ENCODE data around the gene NME4.
"Not testable (repeated sequence)": the region's sequence is repeated elsewhere in the genome, so short reads cannot be mapped to it uniquely, and the experiment has no call there.

The NME4 gene

DNA sequence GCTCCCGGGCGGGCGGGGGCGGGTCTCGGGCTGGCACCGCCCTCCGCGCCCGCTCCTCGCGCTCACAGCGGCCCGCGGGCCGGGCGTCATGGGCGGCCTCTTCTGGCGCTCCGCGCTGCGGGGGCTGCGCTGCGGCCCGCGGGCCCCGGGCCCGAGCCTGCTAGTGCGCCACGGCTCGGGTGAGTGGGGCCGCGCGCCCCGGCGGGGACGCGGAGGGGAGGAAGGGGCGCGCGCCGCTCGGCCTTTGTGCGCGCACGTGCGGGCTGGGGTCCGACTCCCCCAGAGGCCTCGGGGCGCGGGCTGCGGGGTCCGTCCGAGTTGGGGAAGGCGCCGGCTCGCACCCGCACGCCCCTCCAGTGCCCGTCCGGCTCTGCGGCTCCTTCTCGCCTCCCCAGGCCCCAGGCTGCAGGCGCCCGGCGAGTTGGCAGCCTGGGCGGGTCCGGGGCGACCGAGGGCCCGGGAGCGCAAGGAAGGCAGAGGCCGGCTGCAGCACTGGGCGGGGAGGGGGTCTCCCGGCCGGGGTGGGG is at the start of gene NME4:
Gene NME4, plus strand, starts transcription at position 65 of the 527 bp plus-strand sequence. Its CDS starts 24 bp downstream, at position 89.
- no peak for DNase-seq (ENCODE audit: low read depth, low spot score)

DNA sequence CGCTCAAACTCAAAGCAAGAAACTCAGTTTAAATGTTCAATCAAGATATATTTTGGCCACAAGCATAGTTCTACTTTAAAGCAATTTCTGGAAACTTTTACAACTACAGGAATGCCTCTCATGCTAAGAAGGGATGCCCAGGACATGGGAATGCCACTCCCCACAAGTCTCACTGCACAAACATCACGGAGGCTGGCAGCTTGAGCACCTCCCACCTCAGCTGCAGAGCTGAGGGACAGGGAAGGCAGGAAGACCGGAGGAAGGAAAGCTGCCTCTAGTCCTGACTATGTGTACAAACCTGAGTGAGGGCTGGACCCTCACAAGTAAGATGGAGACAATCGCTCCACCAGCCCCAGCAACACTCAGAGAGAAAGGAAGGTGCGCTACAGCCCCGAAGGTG is 49.8 kb upstream of the NME4 start:
- DNase-seq (ENCODE audit: low read depth, low spot score): no peak

DNA sequence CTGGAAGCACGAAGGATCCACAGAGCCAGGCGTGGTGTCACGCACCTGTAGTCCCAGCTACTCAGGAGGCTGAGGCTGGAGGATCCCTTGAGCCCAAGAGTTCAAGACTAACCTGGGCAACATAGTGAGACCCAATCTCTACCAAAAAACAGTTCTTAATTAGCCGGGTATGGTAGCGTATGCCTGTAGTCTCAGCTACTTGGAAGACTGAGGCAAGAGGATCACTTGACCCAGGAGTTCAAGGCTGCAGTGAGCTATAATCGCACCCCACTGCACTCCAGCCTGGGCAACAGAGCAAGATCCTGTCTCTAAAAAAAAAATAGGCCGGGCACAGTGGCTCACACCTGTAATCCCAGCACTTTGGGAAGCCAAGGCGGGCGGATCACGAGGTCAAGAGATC is 48.5 kb upstream of the NME4 start:
- not testable (repeated sequence) for DNase-seq (ENCODE audit: low read depth, low spot score)

DNA sequence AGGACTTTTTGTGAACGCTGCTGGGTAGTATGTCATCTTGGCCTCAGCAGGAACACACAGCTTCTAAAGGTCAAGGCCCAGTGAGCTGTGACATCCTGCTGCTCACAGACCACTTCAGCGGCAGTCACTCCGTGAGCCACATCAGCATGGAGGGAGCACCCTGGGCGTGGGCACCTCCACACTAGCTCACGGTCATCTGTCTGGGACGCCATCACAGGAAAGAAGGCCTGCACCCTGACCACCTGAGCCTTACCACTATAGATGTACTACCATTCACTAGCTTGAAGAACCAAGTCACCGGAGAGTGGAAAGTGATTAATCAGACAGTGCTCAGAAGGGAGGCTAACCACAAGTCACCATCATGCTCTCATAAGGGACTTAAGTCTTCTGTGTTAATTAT is 47.8 kb upstream of the NME4 start:
- no peak for DNase-seq (ENCODE audit: low read depth, low spot score)

DNA sequence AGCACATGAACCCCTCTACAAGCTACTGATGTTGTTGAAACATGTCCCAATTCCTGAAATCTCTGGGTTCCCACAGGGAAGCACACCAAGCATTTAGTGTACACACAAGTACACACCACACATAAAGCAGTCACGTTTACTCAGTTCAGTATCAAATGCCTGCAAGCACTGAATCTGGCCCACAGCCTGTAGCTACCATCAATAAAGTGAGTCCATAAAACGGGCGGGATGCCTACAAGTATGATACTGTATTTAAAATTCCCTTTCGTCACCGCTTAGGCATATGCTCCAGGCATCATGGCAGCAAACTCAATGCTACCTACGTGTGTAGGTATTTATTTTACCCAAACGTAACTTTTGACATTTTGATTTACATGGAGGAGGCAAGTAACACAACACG is 46.8 kb upstream of the NME4 start:
- DNase-seq (ENCODE audit: low read depth, low spot score): no peak

DNA sequence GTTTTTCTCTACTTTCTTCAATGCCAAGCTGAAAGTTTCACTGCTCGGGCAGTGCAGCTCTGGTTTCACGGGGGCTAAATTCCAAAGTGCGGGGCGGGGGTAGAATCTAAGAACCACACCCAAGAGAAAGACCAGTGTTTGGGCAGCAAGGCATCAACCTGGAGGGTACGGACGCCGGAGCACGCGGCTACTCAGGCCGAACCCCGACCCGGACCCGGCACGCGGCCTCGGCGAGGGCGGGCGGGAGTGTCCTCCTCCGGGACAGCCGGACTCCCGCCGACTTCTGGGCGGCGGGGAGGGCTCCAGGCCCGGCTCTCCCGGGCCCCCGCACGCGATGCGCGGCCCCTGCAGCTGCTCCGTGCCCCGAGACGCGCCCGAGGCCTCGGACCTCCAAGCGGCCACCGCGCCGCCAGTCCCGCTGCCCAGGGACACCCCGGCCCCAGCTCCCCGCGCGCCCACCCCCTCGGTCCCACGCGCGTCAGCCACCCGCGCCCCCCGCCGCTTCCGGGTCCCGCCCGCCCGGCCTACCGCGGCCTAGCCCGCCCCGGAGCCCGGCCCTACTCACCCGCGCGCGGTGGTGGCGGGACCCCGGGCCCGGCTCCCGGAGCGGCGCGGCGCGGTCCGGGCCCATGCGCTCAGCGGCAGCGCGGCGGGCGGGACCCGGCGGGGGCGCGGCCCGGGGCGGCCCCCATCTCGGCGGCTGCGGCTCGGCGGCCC is 45.0 kb upstream of the NME4 start:
- DNase-seq (ENCODE audit: low read depth, low spot score): no peak

DNA sequence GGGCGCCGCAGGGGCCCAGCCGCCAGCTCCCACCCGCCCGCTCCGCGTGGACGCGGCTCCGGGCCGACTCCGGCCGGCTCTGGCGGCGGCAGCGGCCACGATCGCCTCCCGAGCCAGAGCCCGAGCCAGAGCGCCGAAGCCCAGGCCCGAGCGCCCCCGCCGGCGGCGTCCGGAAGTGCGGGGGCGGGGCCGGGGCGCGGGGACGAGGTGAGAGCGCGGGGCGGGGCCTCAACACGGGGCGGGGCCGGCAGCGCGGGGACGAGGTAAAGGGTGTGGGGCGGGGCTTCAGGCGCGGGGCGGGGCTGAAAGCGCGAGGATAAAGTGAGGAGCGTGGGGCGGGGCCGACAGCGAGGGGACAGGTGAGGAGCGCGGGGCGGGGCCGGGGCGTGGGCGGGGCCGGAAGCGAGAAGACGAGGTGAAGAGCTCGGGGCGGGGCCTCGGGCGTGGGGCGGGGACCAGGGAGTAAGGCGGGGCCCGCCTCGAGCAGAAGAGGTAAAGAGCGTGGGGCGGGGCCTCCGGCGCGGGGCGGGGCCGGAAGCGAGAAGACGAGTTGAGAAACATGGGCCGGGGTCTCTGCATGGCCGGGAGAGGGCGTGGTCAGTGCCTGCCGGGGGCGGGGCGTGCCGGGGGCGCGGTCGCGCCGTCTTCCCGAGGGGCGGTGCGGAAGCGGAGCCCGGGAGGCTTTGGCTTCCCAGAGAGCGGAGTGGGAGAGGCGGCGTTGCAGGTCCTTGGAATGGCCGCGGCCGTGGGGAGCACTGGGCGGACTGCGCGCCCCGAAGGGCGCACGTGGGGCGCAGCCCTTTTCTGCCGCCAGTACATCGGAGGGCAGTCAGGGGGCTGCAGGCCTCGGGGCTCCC is 44.2 kb upstream of the NME4 start, which contains the start of gene AXIN1:
Gene AXIN1, minus strand, starts transcription at position 177 of the 857 bp plus-strand sequence. CDS start 5,698 bp downstream, outside the sequence.
- DNase-seq (ENCODE audit: low read depth, low spot score): peak; percentile 100

DNA sequence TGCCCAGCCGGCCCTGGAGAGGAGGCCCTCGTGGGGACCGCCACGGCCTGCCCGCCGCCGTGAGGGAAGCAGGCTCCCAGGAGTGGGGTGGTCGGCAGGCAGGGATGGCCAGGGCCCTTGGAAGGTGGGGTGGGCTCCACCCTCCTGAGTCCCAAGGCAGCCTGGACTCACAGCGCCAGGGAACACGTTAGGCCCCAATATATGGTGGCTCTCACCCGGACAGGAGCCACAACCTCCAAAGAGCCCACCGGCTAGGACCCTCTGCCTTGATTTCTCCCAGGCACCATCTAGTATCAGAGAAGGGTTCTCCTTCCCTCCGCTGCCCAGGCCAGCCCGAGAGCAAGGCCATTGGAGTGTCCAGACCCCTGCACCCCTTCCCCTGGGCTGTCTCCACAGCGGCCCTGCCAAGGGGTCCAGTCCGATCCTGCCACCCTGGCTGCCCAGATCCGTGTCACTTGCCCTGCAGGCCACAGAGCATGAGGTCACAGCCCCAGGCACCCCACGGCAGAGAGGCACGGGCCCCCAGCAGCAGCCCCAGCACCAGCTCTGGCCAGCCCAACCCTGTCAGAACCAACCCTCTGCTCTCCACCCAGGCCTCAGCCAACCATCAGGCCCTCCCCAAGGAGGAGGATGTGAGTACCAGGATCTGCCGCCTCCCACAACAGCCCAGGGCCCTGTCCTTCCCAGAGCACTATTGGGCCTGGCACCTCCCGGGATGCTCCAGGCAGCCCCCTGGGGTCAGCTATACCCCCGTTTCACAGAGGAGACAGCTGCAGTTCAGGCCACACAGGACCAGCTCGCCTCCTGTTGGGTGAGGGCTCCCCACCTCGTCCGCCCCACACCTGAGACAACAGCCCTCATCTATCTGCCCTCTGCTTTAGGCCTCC is 43.4 kb upstream of the NME4 start:
- no peak for DNase-seq (ENCODE audit: low read depth, low spot score)

DNA sequence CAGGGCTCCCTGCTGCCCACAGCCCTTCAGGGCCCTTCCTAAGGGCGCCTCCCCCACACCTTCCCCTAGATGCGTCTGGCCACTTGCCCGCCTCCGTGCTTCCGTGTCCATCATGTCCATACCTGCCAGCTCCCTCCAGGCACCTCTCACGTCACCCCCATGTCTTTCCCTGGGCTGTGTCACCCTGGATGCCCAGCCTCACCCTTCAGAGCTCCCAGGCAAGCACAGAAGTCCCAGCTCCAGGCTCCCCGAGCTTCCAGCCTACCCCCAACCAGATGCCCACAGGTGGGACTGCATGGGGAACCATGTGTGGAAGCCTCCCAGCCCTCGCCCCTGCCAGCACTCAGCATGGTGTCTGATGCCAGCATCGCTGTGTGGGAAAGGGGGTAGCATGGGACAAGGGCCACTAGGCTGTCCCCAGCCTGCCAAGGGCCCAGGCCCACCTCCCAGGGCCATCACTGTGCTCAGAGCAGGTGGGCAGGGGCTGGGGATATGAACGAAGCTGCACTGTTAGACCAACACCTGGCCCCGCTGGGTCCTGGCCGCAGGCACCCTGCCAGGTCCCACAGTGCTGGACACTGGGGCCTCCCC is 42.6 kb upstream of the NME4 start:
- no peak for DNase-seq (ENCODE audit: low read depth, low spot score)

DNA sequence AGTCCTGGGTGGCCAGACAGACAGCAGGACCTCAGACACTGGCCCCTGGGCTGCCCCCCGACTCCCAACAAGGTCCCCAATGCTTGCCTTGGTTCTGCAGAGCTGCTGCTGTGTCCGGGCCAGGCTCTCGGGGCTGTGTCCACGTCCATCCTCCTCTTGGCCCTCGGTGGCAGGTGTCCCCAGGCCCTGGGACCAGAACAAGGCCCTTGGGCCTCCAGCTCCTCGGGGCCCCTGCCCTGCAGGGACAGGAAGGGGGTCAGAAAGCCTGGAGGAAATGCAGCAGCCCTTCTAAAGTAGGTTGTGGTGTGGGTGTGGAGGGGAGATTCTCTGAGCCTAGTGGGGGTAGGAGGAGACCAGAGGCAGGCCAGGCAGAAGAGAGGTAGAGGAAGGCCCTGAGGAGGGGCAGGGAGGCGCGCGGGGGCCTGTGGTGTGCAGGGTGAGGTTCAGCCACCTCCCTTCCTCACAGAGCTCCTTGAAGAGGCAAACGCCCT is 42.0 kb upstream of the NME4 start:
- DNase-seq (ENCODE audit: low read depth, low spot score): no peak

DNA sequence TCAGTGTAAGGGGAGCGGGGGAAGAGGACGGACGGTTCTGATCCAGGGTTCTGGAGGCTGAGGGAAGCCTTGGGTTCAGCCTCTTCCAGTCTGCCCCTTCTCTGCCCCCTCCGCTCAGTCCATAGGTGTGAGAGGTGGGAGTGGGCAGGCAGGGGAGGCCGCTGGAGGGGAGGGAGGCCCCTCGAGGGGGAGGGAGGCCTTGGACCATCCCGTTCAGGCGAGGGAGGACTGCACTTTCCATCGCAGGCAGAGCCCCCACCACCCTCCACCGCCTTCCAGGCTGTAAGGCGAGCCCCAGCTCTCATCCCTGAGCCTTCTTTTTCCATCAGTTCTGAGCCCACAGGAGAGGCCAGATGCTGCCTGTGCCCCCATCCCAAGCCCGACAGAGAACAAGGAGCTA is 40.3 kb upstream of the NME4 start:
- no peak for DNase-seq (ENCODE audit: low read depth, low spot score)

DNA sequence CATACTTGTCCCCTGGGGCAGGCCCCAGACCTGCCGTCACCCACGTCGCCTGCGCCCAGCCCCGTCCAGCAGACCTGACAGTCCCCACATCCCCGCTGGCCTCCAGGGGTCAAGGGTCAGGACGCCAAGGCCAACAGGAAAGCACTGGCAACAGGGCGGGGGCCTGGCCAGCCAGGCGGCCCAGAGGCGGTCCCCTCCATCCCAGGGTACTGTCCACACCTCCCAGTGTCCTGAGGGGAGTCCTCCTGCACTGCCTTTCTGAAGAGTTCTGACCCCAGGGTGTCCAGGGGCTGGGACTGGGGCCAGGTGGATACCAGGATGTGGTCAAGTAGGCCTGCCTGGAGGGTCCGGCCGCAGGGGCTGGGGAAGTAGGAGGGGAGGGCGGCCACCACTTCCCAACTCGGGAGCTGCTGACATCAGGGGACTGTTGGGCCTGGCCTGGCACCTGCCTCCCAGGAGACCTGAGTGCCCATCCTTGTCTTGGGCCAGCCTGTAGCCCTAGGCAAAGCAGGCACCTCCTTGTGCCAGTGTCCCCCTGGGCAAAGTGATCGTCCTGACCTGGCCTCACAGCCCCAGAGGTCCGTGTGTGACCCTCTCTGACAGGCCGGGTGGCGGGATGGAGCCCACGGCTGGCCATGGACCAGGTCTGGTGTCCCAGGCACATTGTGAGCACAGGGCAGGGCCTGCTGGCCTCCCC is 37.8 kb upstream of the NME4 start:
- no peak for DNase-seq (ENCODE audit: low read depth, low spot score)

DNA sequence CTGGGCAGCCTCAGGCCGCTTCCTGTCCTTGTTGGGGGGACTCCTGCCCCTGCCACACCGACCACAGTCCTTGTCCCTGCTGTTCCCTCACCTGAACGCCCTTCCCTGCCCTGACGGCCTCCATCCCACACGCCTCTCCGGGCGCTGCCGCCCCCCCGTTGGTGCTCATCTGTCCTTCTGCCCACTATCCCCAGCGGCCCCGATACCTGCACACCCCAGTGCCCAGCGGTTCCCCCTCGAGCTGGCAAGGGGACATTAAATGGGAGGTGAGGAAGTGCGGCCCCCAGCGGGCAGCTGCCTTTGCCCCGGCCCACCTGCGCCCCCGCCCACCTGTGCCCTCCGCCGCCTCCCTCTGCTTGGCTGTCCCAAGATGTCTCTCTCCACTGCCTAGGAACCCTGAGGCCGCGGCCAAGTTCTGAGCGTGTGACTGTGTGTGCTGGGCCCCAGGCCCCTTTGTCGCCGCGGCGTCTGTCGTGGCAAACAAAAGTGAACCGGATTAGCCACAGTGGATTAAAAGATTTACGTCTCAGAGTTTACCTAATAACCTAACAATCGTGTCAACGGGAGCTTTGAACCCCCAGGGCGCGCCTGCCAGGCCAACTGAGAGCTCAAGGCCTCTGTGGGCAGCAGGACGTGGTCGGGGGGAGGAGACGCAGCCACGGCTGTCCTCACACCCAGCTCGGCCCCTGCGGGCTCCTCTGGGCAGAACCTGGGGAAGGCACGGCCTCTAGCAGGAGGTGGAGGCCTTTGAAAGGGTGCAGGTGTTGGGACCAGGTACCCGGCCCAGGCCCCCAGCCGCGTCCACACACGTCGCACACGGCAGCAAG is 36.9 kb upstream of the NME4 start:
- DNase-seq (ENCODE audit: low read depth, low spot score): no peak

DNA sequence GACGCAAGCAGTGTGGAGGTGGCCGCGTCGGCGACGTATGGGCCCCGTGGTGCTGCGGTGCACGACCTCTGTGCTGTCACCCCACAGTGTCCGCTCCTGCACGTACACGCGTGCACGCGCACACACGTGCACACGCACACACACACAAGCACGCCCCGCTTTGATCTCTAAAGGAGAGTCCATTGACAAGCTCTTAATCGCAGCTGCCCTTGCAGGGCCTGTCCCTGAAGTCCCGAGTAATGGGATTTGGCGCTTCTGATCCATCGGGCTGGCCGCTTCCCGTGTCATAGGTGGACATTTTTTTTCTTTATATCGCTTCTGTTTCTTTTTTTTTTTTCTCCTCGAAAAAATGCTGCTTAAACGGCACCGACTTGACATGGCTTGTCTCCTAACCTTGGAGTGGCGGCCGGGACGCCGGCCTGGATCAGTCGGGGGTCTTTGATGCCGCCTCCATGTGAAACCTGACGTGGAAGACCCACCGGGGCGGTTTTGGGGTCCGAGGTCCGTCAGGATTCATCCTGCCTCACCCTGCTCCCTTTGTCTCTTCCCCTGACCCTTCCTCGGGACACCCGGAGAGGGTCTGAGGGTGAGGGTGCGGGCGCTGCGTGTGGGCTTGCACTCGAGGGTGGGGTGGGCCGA is 36.2 kb upstream of the NME4 start:
- DNase-seq (ENCODE audit: low read depth, low spot score): no peak

DNA sequence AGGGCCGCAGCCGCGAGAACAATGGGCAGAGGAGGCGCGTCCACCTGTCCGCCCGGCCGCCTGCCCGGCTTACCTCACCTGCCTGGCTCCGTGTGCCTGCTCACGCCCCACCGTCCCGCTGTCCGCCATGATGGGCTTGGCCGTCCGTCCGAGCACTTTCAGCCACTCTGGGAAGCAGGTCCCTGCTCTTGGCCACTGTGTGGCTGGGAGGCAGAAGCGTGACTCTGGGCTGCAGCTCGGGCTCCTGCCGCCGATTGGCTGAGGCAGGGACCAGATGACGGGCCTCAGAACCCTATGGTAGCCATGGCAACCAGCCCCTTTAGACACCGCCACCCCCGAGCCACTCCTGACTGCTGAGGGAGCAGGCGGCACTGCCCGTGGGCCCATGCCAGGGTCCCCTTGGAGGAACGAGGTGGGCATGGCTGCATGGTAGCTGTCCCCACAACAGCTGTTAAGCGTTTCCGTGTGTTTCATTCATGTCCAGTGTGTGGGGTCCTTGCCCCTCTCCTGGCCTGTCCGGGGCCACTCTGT is 35.6 kb upstream of the NME4 start:
- DNase-seq (ENCODE audit: low read depth, low spot score): no peak

DNA sequence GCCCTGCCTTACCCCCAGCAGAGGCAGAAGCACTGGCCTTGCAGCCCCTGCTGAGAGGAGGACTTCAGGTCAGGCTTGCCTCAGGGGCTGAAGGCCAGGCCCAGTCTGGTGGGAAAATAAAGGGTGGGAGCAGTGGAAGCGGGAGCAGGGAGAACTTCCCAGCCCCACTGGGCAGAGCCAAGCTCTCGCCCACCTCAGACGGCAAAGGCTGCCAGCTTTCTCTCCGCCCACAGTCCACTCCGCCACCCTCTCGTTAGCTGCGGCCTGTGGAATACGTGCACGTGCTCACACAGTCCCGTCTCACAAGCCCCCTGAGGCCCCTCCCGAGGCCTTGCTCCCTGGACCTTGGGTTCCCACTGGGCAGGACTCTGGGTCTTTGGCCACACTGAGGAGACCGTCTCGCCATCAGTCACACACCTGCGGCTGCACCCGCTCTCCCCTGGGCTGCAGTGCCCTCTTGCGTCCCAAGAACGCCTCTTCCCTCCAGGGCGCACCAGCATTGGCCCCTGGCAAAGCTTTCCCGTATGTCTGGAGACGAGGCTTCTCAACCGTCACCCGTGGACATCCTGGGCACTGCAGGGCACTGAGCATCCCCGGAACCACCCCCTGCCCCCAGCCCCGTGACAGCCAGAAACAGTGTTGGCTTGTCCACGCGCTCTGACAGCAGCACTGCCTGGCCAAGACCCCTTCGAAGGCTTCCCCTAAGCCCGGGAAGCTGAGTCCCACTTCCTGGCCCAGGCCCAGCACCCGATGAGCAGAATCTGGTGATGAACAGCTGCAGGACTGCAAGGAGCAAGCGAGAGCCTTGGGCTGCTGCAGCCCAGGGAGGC is 34.9 kb upstream of the NME4 start:
- peak; percentile 36 for DNase-seq (ENCODE audit: low read depth, low spot score)

DNA sequence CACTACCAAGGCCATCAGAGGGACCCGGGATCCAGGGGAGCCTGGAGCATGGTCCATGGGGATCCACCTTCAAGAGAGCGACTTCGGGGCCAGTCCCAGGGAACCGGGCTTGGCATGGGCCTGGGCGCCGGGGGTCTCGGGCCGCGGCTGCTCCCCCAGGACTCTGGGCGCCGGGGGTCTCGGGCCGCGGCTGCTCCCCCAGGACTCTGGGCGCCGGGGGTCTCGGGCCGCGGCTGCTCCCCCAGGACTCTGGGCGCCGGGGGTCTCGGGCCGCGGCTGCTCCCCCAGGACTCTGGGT is 34.3 kb upstream of the NME4 start:
- DNase-seq (ENCODE audit: low read depth, low spot score): not testable (repeated sequence)

DNA sequence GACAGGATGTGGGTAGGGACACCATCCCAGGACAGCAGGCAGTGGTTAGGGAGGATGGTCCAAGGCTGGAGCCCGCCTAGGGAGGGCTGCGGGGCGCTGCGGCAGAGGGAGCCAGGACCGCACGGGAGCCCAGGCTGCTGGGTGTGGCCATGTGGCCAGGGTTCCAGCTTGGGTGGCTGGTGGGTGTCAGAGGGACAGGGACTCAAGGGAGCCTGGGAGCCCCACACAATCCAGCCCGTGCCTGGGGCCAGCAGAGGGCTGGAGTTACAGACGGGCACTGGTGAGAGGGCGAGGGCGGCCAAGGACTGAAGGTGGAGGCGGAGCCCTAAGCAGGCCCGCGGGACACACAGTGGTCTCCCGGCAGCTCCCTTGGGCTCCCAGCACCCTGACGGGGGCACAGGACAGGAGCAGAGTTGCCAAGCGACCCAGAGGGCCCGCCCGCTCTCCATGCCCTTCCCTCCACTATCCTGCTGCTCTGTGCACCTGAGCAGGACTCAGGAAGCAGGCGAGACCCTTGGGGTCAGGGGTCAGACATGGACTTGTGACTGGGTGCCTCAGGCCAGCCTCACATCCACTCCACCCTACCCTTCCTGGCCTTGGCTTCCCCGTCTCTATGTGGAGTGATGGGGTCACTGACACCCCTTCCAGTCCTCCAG is 33.8 kb upstream of the NME4 start:
- no peak for DNase-seq (ENCODE audit: low read depth, low spot score)
